RKO (cell line): ENCODE results near the gene TBPL2.
"Not testable (repeated sequence)": the region's sequence is repeated elsewhere in the genome, so short reads cannot be mapped to it uniquely, and the experiment has no call there.

Experiments used
- DNase-seq: peaks from one replicate; pipeline ENCODE4 v3.0.0-alpha.2; 2016; ENCODE audit warnings: low spot score

Gene TBPL2

DNA sequence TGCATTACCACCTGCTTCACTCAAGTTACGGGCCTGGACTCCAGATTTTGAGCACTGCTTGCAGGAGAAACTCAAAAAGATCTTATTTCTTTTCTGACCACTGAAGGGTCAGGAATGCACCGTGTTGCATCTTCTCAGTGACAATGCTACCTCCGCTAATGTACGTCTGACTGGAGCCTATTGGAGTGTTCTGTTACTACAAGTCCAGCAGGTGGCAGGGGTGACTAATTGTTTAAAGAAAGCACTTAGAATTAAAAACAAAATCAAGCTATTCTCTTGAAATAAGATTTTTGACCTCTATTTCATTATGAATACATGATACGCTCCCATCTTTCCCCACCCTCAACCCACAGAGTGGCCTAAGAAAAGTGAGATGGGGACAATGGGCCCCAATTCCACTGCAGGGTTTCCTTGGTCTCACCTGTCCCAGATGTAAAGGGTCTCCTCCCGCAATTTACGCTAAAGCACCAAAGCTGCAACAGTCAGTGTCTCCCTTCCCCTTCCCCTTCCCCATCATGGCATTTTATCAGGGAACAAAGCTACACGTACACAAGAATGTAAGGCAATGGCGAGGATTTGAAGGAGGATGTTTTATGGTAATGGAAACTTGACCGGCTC is 2.2 kb downstream of the TBPL2 start:
- DNase-seq: peak; percentile 70

DNA sequence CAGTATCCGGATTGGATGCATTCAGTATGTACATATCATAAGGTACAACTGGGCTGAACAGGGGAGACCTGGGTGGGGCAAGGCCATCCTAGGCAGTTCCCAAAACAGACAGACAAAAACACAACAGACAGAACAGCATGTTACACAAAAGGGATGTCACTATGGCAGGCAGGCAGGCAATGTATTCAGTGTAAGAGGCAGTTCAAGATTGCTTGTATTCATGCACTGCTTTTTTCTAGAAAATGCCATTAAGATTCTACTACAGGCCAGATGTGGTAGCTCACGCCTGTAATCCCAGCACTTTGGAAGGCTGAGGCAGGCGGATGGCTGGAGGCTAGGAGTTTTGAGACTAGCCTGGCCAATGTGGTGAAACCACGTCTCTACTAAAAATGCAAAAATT is 3.5 kb downstream of the TBPL2 start:
- no peak for DNase-seq

DNA sequence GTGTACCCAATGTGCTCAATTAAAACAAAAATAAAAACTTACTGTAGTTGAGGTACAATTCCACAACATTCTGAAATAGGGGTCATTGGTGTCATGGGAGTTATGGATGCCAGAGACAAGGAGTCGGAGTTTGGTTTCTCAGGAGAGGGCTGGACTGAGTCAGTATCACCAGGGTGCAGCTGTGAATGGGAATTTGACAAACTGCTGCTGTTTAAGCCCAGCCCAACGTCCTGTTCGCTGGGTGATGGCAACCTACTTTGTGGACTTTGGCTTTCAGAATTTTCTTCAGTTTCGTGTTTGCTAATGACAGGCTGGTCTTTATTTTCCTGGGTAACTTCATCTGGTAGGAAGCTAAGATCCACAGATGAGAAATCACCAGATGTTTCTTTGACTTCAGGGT is 3.9 kb downstream of the TBPL2 start:
- no peak for DNase-seq

DNA sequence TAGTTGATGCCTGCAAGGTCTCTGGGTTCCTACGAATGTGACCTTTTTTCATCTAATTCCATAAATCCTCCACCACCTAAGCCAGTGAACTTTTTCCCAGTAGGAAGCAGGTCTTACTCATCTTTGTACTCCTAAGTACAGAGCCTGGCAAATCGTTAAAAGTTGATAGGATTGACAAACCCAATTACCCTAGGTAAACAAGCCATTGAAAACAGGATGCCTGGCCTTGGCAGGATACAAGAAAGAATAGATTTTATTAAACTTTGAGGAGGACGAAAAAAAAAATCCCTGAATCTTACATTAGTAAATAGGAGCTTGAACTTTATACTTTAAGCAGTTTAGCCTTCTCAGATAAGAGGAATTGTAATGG is 5.6 kb downstream of the TBPL2 start:
- DNase-seq: no peak

DNA sequence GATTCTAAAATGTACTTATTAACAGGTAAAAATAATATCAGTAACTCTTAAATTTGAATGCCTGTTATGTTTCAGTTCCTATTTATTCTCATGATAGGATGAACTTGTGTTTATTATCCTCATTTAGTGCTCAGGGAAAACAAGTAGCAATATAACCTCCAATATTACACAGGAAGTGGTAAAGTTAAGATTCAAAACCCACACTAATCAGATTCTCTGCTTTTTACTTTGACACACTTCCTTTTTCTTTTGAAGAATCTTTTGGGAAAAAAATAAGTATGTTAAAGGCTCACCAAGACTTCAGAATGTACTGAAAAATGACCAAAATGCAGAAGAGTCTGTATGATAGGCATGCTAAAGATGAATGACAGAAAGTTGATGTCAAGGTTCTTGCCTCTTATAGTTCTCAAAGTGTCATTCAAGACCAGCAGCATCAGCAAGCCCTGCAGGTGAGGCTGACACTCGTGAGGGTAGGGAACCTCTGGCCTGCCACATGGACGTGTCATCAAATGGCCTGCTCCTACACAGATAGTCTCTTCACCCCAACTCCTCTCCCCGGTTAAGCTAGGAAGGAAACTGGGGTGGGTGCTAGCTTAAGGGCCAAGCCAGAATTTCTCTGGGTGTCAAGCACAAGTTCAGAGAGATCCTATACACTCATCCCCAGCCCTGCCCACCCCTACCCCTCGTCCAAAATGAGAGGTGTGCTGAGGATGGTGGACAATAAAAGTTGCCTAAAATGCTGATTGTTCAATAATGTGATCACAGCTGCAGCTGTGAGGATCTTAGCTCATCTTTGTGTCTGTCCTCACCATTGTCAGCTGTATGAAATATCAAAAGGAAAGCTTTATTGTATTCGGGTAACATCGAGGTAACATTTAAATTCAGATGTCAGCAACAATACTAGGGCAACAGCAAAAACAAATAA is 6.3 kb downstream of the TBPL2 start:
- no peak for DNase-seq

DNA sequence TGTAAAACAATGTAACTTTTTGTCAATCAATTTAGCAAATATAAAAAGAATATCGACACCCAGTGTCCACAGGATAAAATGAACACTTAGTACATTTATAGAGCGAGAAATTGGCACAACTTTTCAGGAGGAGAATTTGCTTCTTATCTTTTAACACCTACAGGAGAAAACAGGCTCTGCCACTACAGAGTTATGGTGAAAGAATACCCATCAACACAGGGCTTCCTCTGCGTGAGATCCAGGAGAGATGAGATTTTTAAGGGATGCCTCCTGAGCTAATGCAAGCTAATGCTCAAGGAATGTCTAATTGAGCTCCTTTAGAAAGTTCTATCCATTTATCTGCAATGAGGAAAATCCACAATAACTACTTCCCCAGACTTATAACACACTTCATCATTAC is 7.8 kb downstream of the TBPL2 start:
- no peak for DNase-seq

DNA sequence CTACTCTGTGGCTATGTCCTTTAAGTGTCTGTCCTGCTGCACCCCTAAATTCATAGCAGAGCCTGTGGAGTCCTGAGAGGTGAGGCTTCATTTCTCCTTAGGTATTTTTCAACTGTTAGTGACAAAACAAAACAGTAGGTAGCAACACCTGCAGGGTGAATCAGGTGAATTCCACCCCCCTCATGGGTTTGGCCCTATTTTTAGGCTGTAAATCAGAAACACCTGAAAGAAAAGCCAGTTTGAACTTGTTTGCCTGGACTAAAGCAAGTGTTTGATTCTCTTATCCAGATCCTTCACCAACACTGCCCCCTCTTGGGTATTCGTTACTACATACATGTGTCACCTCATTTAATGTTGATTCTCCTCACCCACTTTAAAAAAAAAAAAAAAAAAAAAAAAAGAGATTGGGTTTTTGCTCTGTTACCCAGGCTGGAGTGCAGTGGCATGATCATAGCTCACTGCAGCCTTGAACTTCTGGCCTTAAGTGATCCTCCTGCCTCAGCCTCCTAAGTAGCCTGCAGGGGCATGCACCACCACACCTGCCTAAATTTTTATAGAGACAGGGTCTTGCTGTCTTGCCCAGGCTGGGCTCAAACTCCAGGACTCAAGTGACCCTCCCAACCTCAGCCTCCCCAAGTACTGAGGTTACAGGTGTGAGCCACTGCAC is 10.3 kb downstream of the TBPL2 start:
- peak; percentile 69 for DNase-seq

DNA sequence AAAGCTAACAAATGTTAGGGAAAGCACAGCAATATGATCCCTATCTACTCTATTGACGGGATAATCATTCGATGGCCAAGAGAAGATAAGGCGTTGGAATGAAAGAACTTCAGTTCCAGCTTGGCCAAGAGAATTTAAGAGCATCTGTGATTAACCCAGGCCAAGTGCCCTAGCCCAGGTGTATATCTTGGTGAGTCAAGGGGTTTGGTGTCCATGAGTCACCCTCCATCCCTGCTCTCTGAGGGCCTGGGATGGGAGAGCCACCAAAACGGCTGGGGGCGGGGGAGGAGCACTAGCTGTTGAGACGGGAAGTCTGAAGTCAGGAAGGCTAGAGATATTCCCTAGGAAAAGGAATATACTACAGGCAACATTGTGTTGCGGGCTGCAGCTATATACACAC is 13.0 kb downstream of the TBPL2 start:
- peak; percentile 30 for DNase-seq

DNA sequence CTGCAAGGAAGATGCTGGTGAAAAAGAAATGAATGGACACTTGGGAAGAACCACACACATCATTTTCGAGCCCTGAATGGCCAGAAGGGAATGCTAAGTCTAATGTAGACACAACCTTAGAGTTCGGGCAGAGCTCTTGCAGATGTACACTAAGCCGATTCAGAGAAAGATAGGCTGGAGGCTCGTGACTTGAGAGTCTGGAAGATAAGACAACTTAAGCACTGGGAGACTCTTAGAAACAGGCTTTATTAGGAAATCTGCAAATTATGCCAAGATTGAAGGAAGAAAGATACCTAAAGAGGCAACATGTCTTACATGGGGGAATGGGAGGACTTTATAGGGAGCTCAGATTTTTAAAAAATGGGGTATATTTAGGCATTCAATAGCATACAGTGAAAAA is 13.5 kb downstream of the TBPL2 start:
- no peak for DNase-seq

DNA sequence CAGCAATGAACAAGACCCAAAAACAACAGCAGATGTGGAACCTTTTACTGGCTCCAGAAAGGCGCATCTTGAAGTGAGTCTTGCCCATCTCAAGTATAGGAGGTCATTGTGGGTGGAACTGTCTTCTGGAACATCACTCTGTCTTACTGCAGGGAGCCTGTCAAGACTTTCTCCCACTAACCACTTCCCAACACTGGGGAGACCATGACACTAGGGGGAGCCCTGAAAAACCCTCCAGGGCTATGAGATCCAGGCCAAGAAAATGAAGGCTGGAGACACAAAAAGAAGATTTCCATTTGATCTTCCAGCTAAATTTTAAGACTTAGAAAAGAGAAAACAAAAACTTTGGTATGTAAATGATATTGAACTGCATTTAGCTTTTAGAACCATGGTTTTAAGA is 15.3 kb downstream of the TBPL2 start:
- no peak for DNase-seq

DNA sequence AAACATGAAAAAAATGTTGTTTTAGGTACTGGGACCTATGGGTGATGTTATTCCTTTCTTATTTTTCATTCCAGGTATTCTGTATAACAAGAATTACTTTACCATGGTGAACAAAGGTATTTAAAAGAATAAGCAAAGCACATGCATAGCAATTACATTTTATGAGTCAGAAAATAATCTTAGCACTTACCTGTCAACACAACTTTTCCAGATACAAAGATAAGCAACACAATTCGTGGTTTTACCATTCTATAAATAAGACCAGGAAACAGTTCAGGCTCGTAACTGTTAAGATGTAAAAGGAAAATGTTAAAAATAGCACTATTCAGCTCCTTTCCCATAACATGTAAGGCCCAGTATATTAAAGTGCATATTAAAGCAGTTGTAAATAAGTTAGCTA is 16.4 kb downstream of the TBPL2 start:
- DNase-seq: no peak

DNA sequence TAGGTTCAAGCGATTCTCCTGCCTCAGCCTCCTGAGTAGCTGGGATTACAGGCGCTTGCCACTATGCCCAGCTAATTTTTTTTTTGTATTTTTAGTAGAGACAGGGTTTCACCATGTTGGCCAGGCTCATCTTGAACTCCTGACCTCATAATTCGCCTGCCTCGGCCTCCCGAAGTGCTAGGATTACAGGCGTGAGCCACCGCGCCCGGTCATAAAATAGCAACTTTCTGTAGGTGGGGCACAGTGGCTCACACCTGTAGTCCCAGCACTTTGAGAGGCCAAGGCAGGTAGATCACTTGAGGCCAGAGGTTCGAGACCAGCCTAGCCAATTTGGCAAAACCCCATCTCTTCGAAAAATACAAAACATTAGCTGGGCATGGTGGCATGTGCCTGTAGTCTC is 18.1 kb downstream of the TBPL2 start:
- DNase-seq: not testable (repeated sequence)

DNA sequence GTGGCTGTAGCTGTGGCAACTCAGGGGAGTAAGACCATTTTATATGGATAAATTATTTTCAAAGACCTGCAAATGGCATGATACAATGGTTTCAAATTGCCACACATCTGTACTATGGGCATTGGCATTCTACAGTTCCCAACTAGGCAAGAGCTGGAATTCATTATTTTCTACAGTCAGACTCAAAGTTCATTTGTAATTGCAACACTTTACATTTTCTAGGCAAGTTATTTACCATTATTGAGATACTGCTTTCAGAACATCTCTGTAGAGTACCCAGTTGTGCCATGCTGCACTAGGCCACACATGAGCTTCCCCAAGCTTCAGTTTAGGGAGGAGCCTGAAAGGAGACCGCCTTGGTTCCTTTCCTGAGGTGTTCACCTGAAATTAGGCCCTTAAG is 20.8 kb downstream of the TBPL2 start:
- no peak for DNase-seq

DNA sequence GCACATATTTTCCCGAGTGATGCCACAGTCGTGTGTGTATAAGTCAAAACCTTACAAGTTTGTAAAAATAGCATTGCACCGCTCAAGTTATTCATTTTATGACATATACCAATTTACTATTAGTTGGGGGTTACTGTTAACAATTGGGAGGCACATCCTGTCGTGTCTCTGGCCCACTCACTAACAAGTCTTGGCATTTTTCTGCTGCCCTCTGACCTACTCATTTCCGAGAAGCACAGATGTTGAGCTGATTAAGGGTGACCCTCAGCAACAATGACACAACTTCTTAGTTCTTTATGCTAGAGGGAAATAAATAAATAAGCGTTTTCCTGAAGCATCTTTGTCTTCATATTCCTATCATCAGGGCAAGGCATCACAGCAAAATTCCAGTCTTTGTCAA is 22.0 kb downstream of the TBPL2 start:
- no peak for DNase-seq

DNA sequence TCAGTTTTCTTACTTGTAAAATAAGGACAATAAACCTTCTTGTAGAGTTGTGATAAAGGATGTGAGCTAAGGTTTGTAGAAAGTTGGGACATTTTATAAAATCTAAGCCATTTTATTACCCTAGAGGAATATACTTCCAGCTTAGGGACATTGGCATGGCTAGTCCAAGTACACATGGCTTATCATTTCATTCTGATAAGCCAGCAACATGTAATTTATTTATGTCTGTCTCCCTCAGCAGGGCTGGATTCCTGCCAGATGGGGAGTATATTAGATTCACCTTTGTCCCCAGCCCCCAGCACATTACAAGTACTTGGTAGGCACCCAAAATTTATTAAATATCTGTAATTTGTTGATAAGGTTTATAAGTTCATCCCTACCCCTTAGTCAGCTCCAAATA is 22.5 kb downstream of the TBPL2 start:
- no peak for DNase-seq

DNA sequence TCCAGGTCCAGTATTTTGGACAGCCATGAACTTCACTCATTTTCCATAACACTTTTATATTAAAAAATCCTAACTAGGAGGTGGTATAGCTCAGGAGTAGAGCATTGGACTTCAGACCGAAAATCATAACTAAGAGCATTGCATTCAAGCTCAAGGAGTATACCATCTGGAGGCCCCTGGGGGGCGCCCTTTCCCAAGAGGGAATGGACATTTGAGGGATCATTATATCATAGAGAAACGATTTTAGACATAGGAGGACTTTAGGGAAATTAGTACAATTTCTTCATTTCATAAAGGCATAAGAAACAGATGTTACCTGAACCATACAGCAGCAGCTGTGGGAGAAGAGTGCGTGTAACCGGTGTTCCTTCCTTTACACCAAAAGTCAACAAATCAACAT is 23.6 kb downstream of the TBPL2 start:
- peak; percentile 42 for DNase-seq

DNA sequence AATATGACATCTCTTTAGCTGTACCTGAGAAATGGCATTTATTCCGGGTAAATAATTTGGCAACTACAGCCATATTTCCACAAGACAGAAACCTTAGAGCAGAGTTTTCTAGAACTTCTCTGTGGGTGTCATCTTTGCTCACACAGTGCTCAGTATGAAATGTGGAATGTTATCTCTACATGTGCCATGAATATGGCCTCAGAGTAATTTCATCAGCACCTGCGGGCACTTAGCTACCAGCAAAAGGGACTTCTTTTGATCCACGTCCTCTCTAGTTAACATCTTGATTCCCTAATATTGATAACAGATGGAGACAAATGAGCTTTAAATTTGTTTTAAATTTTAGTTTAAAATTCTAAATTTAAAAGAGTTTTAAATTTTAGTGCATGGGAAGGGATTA is 25.9 kb downstream of the TBPL2 start:
- no peak for DNase-seq

DNA sequence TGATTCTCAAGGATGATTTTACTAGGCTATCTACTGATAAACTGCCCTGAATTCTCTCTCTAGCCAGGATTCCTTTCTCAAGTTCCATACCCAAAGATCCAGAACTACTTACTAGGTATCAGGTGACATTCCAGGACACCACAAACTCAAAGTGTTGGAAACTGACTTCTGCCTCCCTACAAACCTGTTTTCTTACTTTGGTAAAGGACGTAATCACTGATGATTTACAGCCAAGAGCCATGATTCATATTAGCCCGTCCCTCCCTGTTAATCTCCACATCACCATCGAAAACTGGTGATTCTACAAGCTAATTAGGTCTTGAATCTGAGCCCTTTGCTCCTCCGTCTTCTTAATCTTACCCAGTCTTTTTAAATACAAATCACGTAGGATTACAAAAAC is 27.7 kb downstream of the TBPL2 start:
- DNase-seq: no peak

DNA sequence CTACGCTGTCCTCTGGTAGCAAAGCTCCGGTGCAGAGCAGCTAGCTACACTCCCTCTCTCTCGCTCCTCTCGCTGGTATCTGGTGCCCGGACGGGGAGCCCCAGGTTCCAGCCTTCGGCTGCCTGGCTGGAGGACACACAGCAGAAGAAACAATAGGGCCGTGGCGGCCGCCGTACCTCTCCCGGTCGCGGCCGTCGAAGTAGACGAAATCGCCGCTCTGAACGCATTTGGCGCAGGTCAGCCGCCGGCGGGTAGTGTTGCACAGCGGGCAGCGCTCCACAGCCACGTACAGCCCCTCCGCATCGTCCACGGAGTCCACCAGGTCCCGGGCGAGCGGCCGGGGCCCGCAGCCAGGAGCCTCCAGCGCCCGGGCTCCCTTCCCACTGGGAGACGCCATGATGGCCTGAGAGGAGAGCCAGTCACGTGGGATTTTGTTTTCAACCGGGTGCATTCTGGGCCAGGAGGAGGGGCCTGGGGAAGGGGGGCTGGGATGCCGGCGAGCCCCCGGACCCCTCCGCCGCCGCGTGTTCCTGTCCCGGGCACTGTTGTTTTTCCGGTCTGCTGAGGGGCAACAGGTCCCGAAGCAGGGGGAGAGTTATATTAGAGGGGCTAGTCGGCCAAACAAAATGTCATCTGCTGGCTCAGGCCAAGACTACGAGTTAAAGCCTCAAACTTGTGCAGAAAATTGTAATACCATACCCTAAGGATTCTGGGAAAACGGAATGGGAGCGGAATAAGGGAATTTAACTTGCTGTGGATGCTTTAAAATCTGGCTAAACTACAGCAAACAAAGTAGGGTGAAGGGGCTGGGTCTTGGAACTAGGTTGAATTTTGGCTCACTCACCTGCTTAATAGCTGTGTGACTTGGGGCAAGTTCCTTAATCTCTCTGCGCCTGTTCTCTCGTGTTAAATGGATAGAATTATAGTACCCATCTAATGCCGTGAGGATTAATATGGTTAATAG is 28.7 kb downstream of the TBPL2 start, which contains the start of gene ATG14:
TSS of gene ATG14 (minus strand) at position 405 of the 964 bp plus-strand sequence. CDS start at position 397, 8 bp downstream.
- peak; percentile 88 for DNase-seq

DNA sequence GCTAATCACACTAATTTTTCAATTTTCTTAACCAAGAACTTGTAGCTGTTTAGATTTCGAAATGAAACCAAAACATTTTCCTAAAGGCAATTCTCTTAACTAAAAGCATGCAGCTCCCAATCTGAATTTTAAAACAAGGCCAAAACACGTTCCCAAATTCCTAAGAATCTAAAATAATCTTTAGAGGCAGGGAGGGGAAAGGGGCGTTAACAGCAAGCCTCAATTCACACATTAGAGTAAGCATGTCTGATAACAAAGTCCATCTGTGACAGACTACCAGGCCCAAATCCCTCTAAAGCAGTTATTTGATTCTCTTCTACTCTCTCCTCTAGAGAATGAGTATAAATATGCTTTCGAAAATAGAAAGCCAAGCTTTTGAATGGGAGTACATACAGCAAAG is 29.5 kb downstream of the TBPL2 start:
- DNase-seq: no peak

DNA sequence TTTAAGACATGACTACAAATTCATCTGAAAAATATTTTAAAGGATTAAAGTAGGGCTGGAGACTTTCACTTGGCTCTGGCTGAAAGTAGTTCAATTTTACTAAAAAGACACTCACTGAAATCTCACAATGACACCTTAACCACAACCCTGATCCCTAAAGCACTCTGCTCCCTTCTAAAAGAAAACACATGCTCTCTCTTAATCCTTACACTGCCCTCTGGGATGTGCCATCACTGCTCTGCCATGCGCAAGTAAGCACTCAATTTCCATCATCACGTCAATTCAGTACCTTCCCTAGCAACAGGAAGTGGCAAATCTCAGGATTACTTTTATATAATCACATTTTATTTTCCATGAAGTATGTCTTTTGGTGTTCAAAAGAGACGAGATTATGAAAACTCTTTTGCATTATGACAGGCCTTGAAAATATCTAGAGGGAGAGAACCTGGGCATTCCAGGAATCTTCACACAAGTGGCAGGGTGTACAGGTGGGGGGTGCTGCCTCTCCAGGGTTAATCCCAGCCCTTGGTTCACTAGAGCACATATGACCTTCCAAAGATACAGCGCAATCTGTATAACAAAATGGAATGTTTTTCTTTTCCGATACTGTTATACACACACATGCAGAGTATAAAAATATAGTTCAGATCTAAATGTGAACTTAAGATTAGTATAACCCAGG is 36.1 kb downstream of the TBPL2 start:
- no peak for DNase-seq
